ENCODE results near the gene ZNF503. TPM values are rescaled to one million over a fixed set of nuclear protein-coding genes. Genes with fewer than 3 reads are reported as not detected.
A peak's percentile ranks its signal among the peaks of the same experiment; 100 is the strongest.

ZNF503 gene
- total and polyA plus RNA-seq, 7 donors = 1.1 to 5.7 (median 2.3) TPM

DNA sequence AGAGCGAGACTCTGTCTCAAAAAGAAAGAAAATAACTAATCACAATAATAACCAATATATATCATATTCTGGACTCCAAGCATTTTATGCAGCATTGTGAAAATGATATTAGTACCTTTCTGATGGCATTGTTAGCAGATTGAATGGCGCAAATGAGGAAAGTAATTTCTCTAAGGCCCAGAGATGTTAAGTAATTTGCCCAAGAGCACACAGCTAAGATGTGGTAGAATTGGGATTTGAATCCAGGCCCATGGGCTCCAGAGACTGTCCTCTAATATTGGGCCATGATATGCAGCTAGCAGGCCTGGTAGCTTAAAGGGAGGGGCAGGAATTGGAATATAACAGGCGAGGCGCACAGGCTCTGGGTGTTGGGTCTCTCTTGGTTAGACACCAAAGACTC, 44.1 kb downstream of the ZNF503 start:
- intact Hi-C loops (cut with DNase I) = no loop called here
- H3K27me3 ChIP-seq (ENCODE audit: insufficient read depth in 3 of 3, low read length in 2 of 3) = peaks cover 0 to 16% (median 2%) of the 10 kb centered on the region in 3 donors
- H3K4me3 ChIP-seq = no peak overlapping the region
- 91 to 97% (median 95%) methylated on average over 4 of the region's 4 CpGs for WGBS, 3 donors
- no peaks in the 10 kb centered on the region for H3K4me1 ChIP-seq
- no peak overlapping the region for H3K27ac ChIP-seq
- TF ChIP-seq, protein P1, sequence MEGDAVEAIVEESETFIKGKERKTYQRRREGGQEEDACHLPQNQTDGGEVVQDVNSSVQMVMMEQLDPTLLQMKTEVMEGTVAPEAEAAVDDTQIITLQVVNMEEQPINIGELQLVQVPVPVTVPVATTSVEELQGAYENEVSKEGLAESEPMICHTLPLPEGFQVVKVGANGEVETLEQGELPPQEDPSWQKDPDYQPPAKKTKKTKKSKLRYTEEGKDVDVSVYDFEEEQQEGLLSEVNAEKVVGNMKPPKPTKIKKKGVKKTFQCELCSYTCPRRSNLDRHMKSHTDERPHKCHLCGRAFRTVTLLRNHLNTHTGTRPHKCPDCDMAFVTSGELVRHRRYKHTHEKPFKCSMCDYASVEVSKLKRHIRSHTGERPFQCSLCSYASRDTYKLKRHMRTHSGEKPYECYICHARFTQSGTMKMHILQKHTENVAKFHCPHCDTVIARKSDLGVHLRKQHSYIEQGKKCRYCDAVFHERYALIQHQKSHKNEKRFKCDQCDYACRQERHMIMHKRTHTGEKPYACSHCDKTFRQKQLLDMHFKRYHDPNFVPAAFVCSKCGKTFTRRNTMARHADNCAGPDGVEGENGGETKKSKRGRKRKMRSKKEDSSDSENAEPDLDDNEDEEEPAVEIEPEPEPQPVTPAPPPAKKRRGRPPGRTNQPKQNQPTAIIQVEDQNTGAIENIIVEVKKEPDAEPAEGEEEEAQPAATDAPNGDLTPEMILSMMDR (IDR thresholded peaks at IDR 0.05) = no peak
- ATAC-seq (no peak), DNase-seq (no peak)
- H3K36me3 ChIP-seq (ENCODE audit: insufficient read depth in 1 of 2, low read depth in 1 of 2) = no peaks in the 10 kb centered on the region
- H3K9me3 ChIP-seq = no peaks in the 10 kb centered on the region

DNA sequence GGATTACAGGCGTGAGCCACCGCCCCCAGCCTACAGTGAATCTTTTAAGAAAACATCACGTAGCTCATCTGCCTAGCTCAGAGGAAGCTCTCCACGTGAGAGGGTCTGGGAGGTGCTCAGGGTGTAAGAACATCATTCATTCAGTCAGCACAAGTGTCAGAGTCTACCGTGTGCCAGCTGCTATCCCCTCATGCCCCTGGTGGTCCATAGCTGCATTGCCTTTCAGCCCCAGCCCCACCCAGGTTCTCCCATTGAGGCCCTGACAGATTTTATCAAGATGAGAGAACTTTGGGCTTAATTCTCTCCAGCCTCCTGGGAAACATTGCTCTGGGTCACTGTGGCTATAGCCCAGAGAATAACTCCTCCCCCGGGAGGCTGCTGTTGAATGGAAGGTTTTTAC, 45.1 kb downstream of the ZNF503 start:
- DNase-seq (no peak), ATAC-seq (no peak)
- H3K9me3 ChIP-seq = no peaks in the 10 kb centered on the region
- no peaks in the 10 kb centered on the region for H3K36me3 ChIP-seq (ENCODE audit: insufficient read depth in 1 of 2, low read depth in 1 of 2)
- TF ChIP-seq, protein P1 (IDR thresholded peaks at IDR 0.05) = no peak
- WGBS, 3 donors = 76 to 80% (median 76%) methylated on average over 6 of the region's 6 CpGs
- H3K4me3 ChIP-seq = no peak overlapping the region
- no peak overlapping the region for H3K27ac ChIP-seq
- peaks cover 0 to 16% (median 2%) of the 10 kb centered on the region in 3 donors for H3K27me3 ChIP-seq (ENCODE audit: insufficient read depth in 3 of 3, low read length in 2 of 3)
- intact Hi-C loops (cut with DNase I) = no loop called here
- no peaks in the 10 kb centered on the region for H3K4me1 ChIP-seq

DNA sequence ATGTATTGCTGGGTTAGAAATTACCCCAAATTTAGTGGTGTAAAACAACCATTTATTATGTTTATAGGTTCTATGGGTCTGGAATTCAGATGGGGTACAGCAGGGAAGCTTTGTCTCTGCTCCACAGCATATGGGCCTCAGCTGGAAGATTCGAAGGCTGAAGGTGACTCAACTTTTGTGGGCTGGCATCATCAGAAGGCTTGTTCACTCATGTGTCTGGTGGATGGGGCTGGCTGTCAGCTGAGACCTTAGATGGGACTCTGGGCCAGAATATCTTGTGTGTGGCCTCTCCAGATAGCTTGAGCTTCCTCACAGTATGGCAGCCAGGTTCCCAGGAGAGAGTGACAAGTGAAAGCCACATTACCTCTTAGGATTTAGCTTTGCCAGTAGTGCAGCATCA, 45.9 kb downstream of the ZNF503 start:
- WGBS, 3 donors = 77 to 96% (median 92%) methylated on average over 1 of the region's 1 CpG
- TF ChIP-seq, protein P1 (IDR thresholded peaks at IDR 0.05) = no peak
- Histone ChIP-seq H3K27me3 (ENCODE audit: insufficient read depth in 3 of 3, low read length in 2 of 3) (peaks cover 0 to 16% (median 2%) of the 10 kb centered on the region in 3 donors), H3K36me3 (ENCODE audit: insufficient read depth in 1 of 2, low read depth in 1 of 2) (no peaks in the 10 kb centered on the region), H3K9me3 (no peaks in the 10 kb centered on the region), H3K27ac (no peak overlapping the region), H3K4me1 (no peaks in the 10 kb centered on the region), H3K4me3 (no peak overlapping the region)
- DNase-seq (no peak), ATAC-seq (no peak)
- intact Hi-C loops (cut with DNase I) = no loop called here

DNA sequence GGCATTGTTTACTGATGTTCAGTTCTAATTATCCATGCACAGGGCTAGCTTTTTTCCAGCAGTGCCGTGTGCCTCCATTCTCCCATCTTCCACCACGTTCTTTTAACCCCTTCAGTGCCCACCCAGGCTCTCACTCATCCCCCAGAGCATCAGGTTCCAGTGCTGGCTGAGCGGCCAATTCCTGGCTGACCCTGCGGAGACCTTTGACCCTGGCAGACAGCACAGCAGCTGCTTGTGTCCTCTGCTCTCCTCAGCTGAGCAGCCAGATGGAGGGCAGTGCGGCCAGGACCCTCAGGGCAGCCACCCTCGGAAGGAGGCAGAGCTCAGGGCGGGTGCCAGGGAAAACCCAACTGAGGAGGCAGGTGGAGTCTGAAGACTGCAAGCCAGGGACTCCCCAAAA, 48.4 kb downstream of the ZNF503 start:
- H3K36me3 ChIP-seq (ENCODE audit: insufficient read depth in 1 of 2, low read depth in 1 of 2) = no peaks in the 10 kb centered on the region
- H3K4me3 ChIP-seq = no peak overlapping the region
- intact Hi-C loops (cut with DNase I) = no loop called here
- peaks cover 0 to 20% (median 2%) of the 10 kb centered on the region in 3 donors for H3K27me3 ChIP-seq (ENCODE audit: insufficient read depth in 3 of 3, low read length in 2 of 3)
- no peaks in the 10 kb centered on the region for H3K4me1 ChIP-seq
- 32 to 50% (median 49%) methylated on average over 7 of the region's 7 CpGs for WGBS, 3 donors
- H3K9me3 ChIP-seq = no peaks in the 10 kb centered on the region
- ATAC-seq = no peak
- TF ChIP-seq, protein P1 (IDR thresholded peaks at IDR 0.05) = no peak
- no peak for DNase-seq
- no peak overlapping the region for H3K27ac ChIP-seq

DNA sequence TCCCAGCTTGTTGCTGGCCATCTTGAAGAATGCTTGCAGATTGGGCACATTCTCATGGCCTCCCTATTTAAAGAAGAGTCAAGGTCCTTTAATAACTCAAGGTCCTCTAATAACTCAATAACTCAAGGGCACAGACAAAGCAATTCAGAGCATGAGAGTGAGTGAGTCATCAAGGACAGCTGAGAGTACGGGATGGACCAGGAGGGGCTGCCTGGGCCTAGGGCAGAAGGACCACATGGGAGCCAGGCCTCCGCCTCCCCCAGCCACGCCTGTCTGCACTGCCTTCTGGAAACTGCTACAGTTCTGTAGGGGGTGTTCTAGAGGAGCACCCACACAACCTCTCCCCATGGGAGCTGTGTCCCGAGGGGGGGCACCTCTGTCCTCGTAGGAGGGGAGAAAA, 48.9 kb downstream of the ZNF503 start:
- WGBS, 3 donors = 52 to 63% (median 62%) methylated on average over 5 of the region's 5 CpGs
- TF ChIP-seq, protein P1 (IDR thresholded peaks at IDR 0.05) = no peak
- Histone ChIP-seq H3K4me3 (no peak overlapping the region), H3K4me1 (no peaks in the 10 kb centered on the region), H3K27ac (no peak overlapping the region), H3K27me3 (ENCODE audit: insufficient read depth in 3 of 3, low read length in 2 of 3) (peaks cover 0 to 20% (median 2%) of the 10 kb centered on the region in 3 donors), H3K36me3 (ENCODE audit: insufficient read depth in 1 of 2, low read depth in 1 of 2) (no peaks in the 10 kb centered on the region), H3K9me3 (no peaks in the 10 kb centered on the region)
- ATAC-seq (peak in 3 of 4 donors; percentile 48 to 81 (median 56)), DNase-seq (no peak)
- intact Hi-C loops (cut with DNase I) = no loop called here

Data from psoas muscle (tissue), 8 donors.